Stimulated activated CD8-positive, alpha-beta memory T cell treated with anti-CD3 and anti-CD28 coated beads, Interleukin-15, amount 100 ng/mL, for 24 hours (primary cell): ENCODE data around the gene SPRED2.

Experiments
- DNase-seq: peaks from one replicate; pipeline ENCODE4 v3.0.0-alpha.2; 2020; ENCODE audit warnings: low read depth

SPRED2 gene

GRCh38 chr2:65386989-65387388 lies 45.4 kb downstream of the SPRED2 start:
- no peak for DNase-seq

GRCh38 chr2:65386344-65386743 lies 46.1 kb downstream of the SPRED2 start:
- no peak for DNase-seq

- DNase-seq = no peak
These were observed 48.6 kb downstream of the SPRED2 start for GRCh38 chr2:65383541-65384488.

- peak; percentile 60 for DNase-seq
These were observed 49.5 kb downstream of the SPRED2 start for GRCh38 chr2:65382776-65383357.

GRCh38 chr2:65382323-65382722 lies 50.1 kb downstream of the SPRED2 start:
- no peak for DNase-seq

GRCh38 chr2:65381607-65382051 lies 50.8 kb downstream of the SPRED2 start:
- no peak for DNase-seq

GRCh38 chr2:65380255-65380654 lies 52.1 kb downstream of the SPRED2 start:
- DNase-seq = no peak

GRCh38 chr2:65379721-65380171 lies 52.7 kb downstream of the SPRED2 start:
- DNase-seq = no peak

- DNase-seq = no peak
These were observed 53.2 kb downstream of the SPRED2 start for GRCh38 chr2:65379223-65379622.

GRCh38 chr2:65378290-65378689 lies 54.1 kb downstream of the SPRED2 start:
- no peak for DNase-seq

GRCh38 chr2:65377556-65378192 lies 54.7 kb downstream of the SPRED2 start:
- DNase-seq = no peak

GRCh38 chr2:65375723-65376122 lies 56.7 kb downstream of the SPRED2 start:
- DNase-seq = no peak

GRCh38 chr2:65374999-65375398 lies 57.4 kb downstream of the SPRED2 start:
- no peak for DNase-seq

- DNase-seq = no peak
These were observed 57.8 kb downstream of the SPRED2 start for GRCh38 chr2:65374575-65374974.

- no peak for DNase-seq
These were observed 59.0 kb downstream of the SPRED2 start for GRCh38 chr2:65373365-65373918.

- no peak for DNase-seq
These were observed 59.8 kb downstream of the SPRED2 start for GRCh38 chr2:65372619-65373018.

- no peak for DNase-seq
These were observed 61.3 kb downstream of the SPRED2 start for GRCh38 chr2:65371074-65371434.

- DNase-seq = no peak
These were observed 61.9 kb downstream of the SPRED2 start for GRCh38 chr2:65370387-65371073.

- no peak for DNase-seq
These were observed 62.4 kb downstream of the SPRED2 start for GRCh38 chr2:65369980-65370379.

- no peak for DNase-seq
These were observed 62.8 kb downstream of the SPRED2 start for GRCh38 chr2:65369574-65369973.

- DNase-seq = no peak
These were observed 63.9 kb downstream of the SPRED2 start for GRCh38 chr2:65368468-65368867.

- DNase-seq = no peak
These were observed 64.9 kb downstream of the SPRED2 start for GRCh38 chr2:65367524-65367923.
